ENCODE results near the gene NCOR1.

Gene NCOR1

DNA sequence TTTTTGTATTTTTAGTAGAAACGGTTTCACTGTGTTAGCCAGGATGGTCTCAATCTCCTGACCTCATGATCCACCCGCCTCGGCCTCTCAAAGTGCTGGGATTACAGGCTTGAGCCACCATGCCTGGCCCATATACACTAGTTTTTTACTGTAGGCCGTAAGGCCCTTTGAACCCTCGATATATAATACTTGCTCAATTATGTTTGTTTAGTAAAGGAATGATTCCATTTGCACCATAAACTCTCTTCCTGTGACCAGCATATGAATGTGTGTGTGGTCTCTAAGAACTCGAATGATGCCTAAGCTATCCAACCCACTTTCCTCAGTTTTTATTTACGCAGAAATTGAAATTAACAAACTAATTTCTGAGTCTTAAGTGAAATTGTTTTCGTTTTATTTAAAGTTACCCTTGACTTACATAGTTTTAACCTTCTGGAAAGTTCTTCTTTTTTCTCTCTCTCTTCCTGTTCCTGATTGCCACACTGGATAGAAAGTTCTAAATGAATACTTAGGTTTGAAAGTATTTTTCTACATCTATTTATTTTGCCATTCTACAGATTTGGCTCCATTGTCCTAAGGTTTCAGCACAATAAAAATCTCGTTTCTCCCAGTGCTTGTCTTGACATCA is 39.6 kb upstream of the NCOR1 start:
- H3K79me2 ChIP-seq (ENCODE audit: low read length) = no peaks in the 10 kb centered on the region
- DNase-seq = no peak
- H3K4me1 ChIP-seq (ENCODE audit: low read length) = no peaks in the 10 kb centered on the region
- H3K4me3 ChIP-seq (ENCODE audit: low read length) = no peak overlapping the region
- H3K9me3 ChIP-seq (replicated peaks; ENCODE audit: insufficient read depth, low read length) = no peaks in the 10 kb centered on the region
- H3K4me2 ChIP-seq (ENCODE audit: low read depth, low read length) = no peak overlapping the region
- H3F3A ChIP-seq (ENCODE audit: insufficient read depth, low read length) = no peaks in the 10 kb centered on the region
- H3K9me2 ChIP-seq (replicated peaks; ENCODE audit: insufficient read depth, low read length) = no peaks in the 10 kb centered on the region
- H4K20me1 ChIP-seq (ENCODE audit: insufficient read depth, low read length) = no peaks in the 10 kb centered on the region
- no peak for TF ChIP-seq EZH2phosphoT487 (IDR thresholded peaks at IDR 0.05; ENCODE audit: low read length)
- TF ChIP-seq, protein P1, sequence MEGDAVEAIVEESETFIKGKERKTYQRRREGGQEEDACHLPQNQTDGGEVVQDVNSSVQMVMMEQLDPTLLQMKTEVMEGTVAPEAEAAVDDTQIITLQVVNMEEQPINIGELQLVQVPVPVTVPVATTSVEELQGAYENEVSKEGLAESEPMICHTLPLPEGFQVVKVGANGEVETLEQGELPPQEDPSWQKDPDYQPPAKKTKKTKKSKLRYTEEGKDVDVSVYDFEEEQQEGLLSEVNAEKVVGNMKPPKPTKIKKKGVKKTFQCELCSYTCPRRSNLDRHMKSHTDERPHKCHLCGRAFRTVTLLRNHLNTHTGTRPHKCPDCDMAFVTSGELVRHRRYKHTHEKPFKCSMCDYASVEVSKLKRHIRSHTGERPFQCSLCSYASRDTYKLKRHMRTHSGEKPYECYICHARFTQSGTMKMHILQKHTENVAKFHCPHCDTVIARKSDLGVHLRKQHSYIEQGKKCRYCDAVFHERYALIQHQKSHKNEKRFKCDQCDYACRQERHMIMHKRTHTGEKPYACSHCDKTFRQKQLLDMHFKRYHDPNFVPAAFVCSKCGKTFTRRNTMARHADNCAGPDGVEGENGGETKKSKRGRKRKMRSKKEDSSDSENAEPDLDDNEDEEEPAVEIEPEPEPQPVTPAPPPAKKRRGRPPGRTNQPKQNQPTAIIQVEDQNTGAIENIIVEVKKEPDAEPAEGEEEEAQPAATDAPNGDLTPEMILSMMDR (IDR thresholded peaks at IDR 0.05; ENCODE audit: low read length) = no peak
- TF ChIP-seq EZH2 (optimal IDR thresholded peaks at IDR 0.05; ENCODE audit: low read depth, low read length) = no peak
- no peak overlapping the region for H3K9ac ChIP-seq (ENCODE audit: low read length)
- H3K27me3 ChIP-seq (replicated peaks; ENCODE audit: insufficient read depth, low read length) = no peaks in the 10 kb centered on the region
- H3K27ac ChIP-seq (ENCODE audit: low read length) = no peak overlapping the region
- H2AFZ ChIP-seq (ENCODE audit: low read length) = no peak overlapping the region
- no peaks in the 10 kb centered on the region for H3K36me3 ChIP-seq (replicated peaks; ENCODE audit: insufficient read depth, low read length)

DNA sequence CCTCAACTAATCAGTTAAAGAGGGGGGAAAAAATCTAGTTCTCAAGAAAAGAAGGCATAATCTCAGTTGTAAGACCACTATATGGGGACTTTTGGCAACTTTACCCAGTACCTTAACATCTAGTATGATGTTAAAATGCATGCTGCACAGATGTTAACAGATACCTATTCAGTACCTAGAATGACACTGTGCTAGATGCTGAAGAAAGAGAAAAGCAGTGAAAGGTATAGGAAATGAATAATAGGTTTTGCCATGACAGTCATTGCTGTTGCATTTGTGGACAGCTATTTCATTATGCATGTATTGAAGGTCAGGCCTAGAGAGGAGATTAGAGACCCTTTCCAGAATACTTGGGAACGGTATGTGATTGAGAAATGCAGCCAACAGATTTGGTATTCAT is 36.2 kb upstream of the NCOR1 start:
- Histone ChIP-seq H3K4me1 (ENCODE audit: low read length) (no peaks in the 10 kb centered on the region), H3K9ac (ENCODE audit: low read length) (no peak overlapping the region), H3K36me3 (replicated peaks; ENCODE audit: insufficient read depth, low read length) (no peaks in the 10 kb centered on the region), H3F3A (ENCODE audit: insufficient read depth, low read length) (no peaks in the 10 kb centered on the region), H2AFZ (ENCODE audit: low read length) (no peak overlapping the region), H3K4me2 (ENCODE audit: low read depth, low read length) (no peak overlapping the region), H3K27ac (ENCODE audit: low read length) (no peak overlapping the region), H4K20me1 (ENCODE audit: insufficient read depth, low read length) (no peaks in the 10 kb centered on the region), H3K9me3 (replicated peaks; ENCODE audit: insufficient read depth, low read length) (no peaks in the 10 kb centered on the region), H3K9me2 (replicated peaks; ENCODE audit: insufficient read depth, low read length) (no peaks in the 10 kb centered on the region), H3K27me3 (replicated peaks; ENCODE audit: insufficient read depth, low read length) (no peaks in the 10 kb centered on the region), H3K79me2 (ENCODE audit: low read length) (no peaks in the 10 kb centered on the region), H3K4me3 (ENCODE audit: low read length) (no peak overlapping the region)
- TF ChIP-seq EZH2phosphoT487 (IDR thresholded peaks at IDR 0.05; ENCODE audit: low read length) (no peak), EZH2 (optimal IDR thresholded peaks at IDR 0.05; ENCODE audit: low read depth, low read length) (no peak)
- TF ChIP-seq, protein P1 (IDR thresholded peaks at IDR 0.05; ENCODE audit: low read length) = no peak
- DNase-seq = no peak

DNA sequence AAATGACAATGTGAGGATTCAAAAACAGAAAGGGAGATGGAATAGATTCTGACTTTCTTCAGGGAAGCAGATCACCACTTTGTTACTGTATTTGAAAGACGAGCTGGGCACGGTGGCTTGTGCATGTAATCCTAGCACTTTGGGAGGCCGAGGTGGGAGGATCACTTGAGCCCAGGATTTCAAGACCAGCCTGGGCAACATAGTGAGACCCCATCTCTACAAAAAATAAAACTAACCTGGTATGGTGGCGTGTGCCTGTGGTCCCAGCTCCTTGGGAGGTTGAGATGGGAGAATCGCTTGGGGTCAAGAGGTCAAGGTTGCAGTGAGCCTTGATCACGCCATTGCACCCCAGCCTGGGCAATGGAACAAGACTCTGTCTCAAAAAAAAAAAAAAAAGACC is 35.7 kb upstream of the NCOR1 start:
- no peaks in the 10 kb centered on the region for H3F3A ChIP-seq (ENCODE audit: insufficient read depth, low read length)
- H3K36me3 ChIP-seq (replicated peaks; ENCODE audit: insufficient read depth, low read length) = no peaks in the 10 kb centered on the region
- no peak overlapping the region for H3K9ac ChIP-seq (ENCODE audit: low read length)
- no peaks in the 10 kb centered on the region for H3K27me3 ChIP-seq (replicated peaks; ENCODE audit: insufficient read depth, low read length)
- no peak overlapping the region for H3K4me3 ChIP-seq (ENCODE audit: low read length)
- no peak for DNase-seq
- no peak overlapping the region for H2AFZ ChIP-seq (ENCODE audit: low read length)
- H3K4me1 ChIP-seq (ENCODE audit: low read length) = no peaks in the 10 kb centered on the region
- TF ChIP-seq EZH2phosphoT487 (IDR thresholded peaks at IDR 0.05; ENCODE audit: low read length) (no peak), EZH2 (optimal IDR thresholded peaks at IDR 0.05; ENCODE audit: low read depth, low read length) (no peak)
- TF ChIP-seq, protein P1 (IDR thresholded peaks at IDR 0.05; ENCODE audit: low read length) = no peak
- H3K4me2 ChIP-seq (ENCODE audit: low read depth, low read length) = no peak overlapping the region
- no peak overlapping the region for H3K27ac ChIP-seq (ENCODE audit: low read length)
- no peaks in the 10 kb centered on the region for H3K79me2 ChIP-seq (ENCODE audit: low read length)
- H3K9me2 ChIP-seq (replicated peaks; ENCODE audit: insufficient read depth, low read length) = no peaks in the 10 kb centered on the region
- no peaks in the 10 kb centered on the region for H4K20me1 ChIP-seq (ENCODE audit: insufficient read depth, low read length)
- H3K9me3 ChIP-seq (replicated peaks; ENCODE audit: insufficient read depth, low read length) = no peaks in the 10 kb centered on the region
